Subcutaneous adipose tissue (tissue), 4 donors: Measurements from ENCODE around the gene KCNMB2. TPM values are rescaled to one million over a fixed set of nuclear protein-coding genes. Genes with fewer than 3 reads are reported as not detected.

Source experiments
- CTCF ChIP-seq: fragments of 450-650 bp; IDR thresholded peaks from one replicate; pipeline ENCODE4 v1.5.1; 2016; ENCODE audit warnings: low read depth, mild to moderate bottlenecking, control low read depth, antibody characterized with exemption, moderate library complexity
- total RNA-seq, 4 donors: library from RNA; depleted of rRNA; stranded (reverse); fragments of >200 nt; gene quantifications; one replicate each; pipeline ENCODE4 v1.1.0, GENCODE V29; 2016

The KCNMB2 gene
- total RNA-seq, 4 donors from 2014 or later, result not detected

GRCh38 chr3:178629430-178630178 lies 93.4 kb downstream of the KCNMB2 start:
- TF ChIP-seq CTCF, result no peak

- no peak for TF ChIP-seq CTCF
These were observed 95.7 kb downstream of the KCNMB2 start for GRCh38 chr3:178631950-178632349.

GRCh38 chr3:178634975-178635374 lies 98.7 kb downstream of the KCNMB2 start:
- no peak for TF ChIP-seq CTCF

GRCh38 chr3:178637802-178638201 lies 101.6 kb downstream of the KCNMB2 start:
- no peak for TF ChIP-seq CTCF

- TF ChIP-seq CTCF, result no peak
These were observed 109.3 kb downstream of the KCNMB2 start for GRCh38 chr3:178645503-178645902.

- no peak for TF ChIP-seq CTCF
These were observed 110.1 kb downstream of the KCNMB2 start for GRCh38 chr3:178646186-178646862.

- no peak for TF ChIP-seq CTCF
These were observed 119.3 kb downstream of the KCNMB2 start for GRCh38 chr3:178655488-178655887.
